ENCODE results near the gene CDADC1.

Gene CDADC1

DNA sequence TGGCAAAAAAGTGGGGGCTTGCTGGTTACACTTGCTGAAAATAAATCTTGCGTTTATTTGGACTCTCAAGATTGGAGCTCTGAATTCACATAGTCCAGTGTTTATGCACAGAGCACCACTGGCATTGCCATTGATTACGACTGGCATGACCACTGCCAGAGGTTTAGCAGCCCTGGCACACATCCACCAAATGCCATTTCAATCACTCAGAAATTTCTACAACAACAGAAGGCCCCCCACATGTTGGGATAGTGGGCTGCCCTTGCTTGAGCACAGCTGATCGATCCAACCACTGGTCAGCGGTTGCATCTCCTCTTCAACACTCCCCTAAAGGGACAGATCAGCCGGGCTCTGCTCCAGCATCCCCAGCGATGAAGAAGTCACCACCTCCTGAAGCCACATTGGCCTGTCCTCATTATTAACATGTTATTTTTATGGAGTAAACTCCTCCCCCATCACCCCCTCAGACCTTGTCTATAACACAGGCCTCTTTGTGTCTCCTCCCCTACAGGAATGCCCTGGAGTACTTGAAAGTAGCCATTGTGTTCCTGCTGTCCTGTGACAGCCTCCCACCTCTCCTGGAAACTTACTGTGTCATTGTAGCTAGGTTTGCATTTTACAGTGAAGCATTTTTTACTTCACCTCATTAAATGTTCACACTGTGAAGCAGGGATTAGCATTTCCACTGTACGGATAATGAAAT is 51.3 kb downstream of the CDADC1 start:
- no peak overlapping the region for H3K4me3 ChIP-seq (replicated peaks; ENCODE audit: insufficient read depth, low read length)
- no peak overlapping the region for H3K27ac ChIP-seq (replicated peaks)
- no peak for TF ChIP-seq REST (IDR thresholded peaks at IDR 0.05; ENCODE audit: insufficient replicate concordance, low read depth)
- TF ChIP-seq GABPA (IDR thresholded peaks at IDR 0.05; ENCODE audit: low read depth) = no peak
- TF ChIP-seq, protein P1, sequence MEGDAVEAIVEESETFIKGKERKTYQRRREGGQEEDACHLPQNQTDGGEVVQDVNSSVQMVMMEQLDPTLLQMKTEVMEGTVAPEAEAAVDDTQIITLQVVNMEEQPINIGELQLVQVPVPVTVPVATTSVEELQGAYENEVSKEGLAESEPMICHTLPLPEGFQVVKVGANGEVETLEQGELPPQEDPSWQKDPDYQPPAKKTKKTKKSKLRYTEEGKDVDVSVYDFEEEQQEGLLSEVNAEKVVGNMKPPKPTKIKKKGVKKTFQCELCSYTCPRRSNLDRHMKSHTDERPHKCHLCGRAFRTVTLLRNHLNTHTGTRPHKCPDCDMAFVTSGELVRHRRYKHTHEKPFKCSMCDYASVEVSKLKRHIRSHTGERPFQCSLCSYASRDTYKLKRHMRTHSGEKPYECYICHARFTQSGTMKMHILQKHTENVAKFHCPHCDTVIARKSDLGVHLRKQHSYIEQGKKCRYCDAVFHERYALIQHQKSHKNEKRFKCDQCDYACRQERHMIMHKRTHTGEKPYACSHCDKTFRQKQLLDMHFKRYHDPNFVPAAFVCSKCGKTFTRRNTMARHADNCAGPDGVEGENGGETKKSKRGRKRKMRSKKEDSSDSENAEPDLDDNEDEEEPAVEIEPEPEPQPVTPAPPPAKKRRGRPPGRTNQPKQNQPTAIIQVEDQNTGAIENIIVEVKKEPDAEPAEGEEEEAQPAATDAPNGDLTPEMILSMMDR (IDR thresholded peaks at IDR 0.05; ENCODE audit: insufficient read depth, low read length) = no peak
- DNase-seq (ENCODE audit: low read depth in 1 of 2, low spot score in 1 of 2) = no peak
- no peaks in the 10 kb centered on the region for H3K27me3 ChIP-seq (ENCODE audit: insufficient read depth, poor library complexity, severe bottlenecking)

- TF ChIP-seq POLR2AphosphoS5 (IDR thresholded peaks at IDR 0.05; ENCODE audit: low read depth) (no peak), GABPA (IDR thresholded peaks at IDR 0.05; ENCODE audit: low read depth) (no peak), SPI1 (IDR thresholded peaks at IDR 0.05; ENCODE audit: borderline replicate concordance, low read depth) (no peak), REST (IDR thresholded peaks at IDR 0.05; ENCODE audit: insufficient replicate concordance, low read depth) (no peak)
- TF ChIP-seq, protein P1 (IDR thresholded peaks at IDR 0.05; ENCODE audit: insufficient read depth, low read length) = no peak
- no peaks in the 10 kb centered on the region for H3K27me3 ChIP-seq (ENCODE audit: insufficient read depth, poor library complexity, severe bottlenecking)
- DNase-seq (ENCODE audit: low read depth in 1 of 2, low spot score in 1 of 2) = no peak
- no peak overlapping the region for H3K27ac ChIP-seq (replicated peaks)
- H3K4me3 ChIP-seq (replicated peaks; ENCODE audit: insufficient read depth, low read length) = no peak overlapping the region
These were observed 52.6 kb downstream of the CDADC1 start for GRCh38 chr13:49300276-49300675.

DNA sequence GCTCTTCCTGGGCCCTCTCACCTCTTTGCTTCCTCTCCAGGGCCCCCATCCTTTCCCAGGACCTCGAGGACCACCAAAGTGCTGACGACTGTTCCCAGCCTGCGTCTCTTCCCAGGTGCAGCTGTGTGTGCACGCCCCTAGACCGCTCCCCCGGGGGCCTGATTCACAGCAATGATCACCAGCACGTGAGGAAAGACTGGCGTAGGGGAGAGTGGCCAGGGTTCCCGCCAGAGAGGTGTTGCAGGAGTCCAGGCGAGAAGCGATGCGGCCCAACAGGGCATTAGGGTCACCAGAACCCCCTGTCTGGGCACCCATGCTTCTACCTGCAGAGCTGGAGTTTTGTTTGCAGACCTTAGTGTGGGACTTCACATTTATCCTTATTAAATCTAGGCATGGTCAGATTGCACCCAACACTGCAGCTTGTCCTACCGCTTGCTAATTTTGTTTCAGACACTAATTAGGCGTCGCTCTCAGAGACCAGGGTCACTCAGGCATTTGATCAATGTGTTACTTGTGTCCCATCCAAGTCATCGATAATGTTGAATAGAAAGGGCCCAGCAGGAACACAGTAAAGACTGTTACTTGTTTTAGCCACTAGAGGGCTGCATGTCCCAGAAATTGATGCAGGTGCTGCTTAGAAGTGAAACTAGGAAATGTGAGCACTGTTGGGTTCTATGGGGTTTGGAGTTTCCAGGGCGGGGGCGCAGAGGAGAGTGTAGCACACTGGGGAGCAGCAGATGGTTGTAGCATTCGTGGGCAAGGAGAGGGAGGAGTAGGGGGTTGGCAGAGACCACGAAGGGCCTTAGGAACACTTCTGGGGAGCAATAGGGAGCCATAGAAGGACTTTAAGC is 53.2 kb downstream of the CDADC1 start:
- peak; percentile 53 to 83 for DNase-seq (ENCODE audit: low read depth in 1 of 2, low spot score in 1 of 2)
- Histone ChIP-seq H3K27ac (replicated peaks) (peak overlapping the region; percentile 15; the same call in 1 of the 2 replicates), H3K27me3 (ENCODE audit: insufficient read depth, poor library complexity, severe bottlenecking) (no peaks in the 10 kb centered on the region), H3K4me3 (replicated peaks; ENCODE audit: insufficient read depth, low read length) (peak overlapping the region; percentile 29)
- TF ChIP-seq SPI1 (IDR thresholded peaks at IDR 0.05; ENCODE audit: borderline replicate concordance, low read depth) (no peak), POLR2AphosphoS5 (IDR thresholded peaks at IDR 0.05; ENCODE audit: low read depth) (no peak), GABPA (IDR thresholded peaks at IDR 0.05; ENCODE audit: low read depth) (no peak)
- TF ChIP-seq, protein P1 (IDR thresholded peaks at IDR 0.05; ENCODE audit: insufficient read depth, low read length) = peak; percentile 79
